ENCODE measurements around the gene ITGBL1. TPM values are rescaled to one million over a fixed set of nuclear protein-coding genes. Genes with fewer than 3 reads are reported as not detected.

Gene ITGBL1
- total RNA-seq, 4 donors from 2014 or later: 26.4 to 81.4 (median 76.1) TPM

GRCh38 chr13:101752432-101752831 is 300.0 kb downstream of the ITGBL1 start:
- no peak overlapping the region for H3K27ac ChIP-seq
- DNase-seq (ENCODE audit: low spot score in 2 of 2): no peak
- WGBS, 2 donors: 84 to 85% methylated on average over 3 of the region's 3 CpGs
- H3K9me3 ChIP-seq: no peaks in the 10 kb centered on the region
- H3K27me3 ChIP-seq: no peaks in the 10 kb centered on the region
- H3K4me1 ChIP-seq: no peaks in the 10 kb centered on the region
- H3K4me3 ChIP-seq: no peak overlapping the region
- TF ChIP-seq EP300 (IDR thresholded peaks at IDR 0.05): no peak
- TF ChIP-seq POLR2A (IDR thresholded peaks at IDR 0.05): no peak
- no peak for TF ChIP-seq CTCF (IDR thresholded peaks at IDR 0.05)
- H3K36me3 ChIP-seq: no peaks in the 10 kb centered on the region

GRCh38 chr13:101755228-101755887 is 302.9 kb downstream of the ITGBL1 start:
- H3K27ac ChIP-seq: no peak overlapping the region
- no peak for TF ChIP-seq EP300 (IDR thresholded peaks at IDR 0.05)
- no peak for TF ChIP-seq POLR2A (IDR thresholded peaks at IDR 0.05)
- TF ChIP-seq CTCF (IDR thresholded peaks at IDR 0.05): no peak
- no peak overlapping the region for H3K4me3 ChIP-seq
- no peaks in the 10 kb centered on the region for H3K27me3 ChIP-seq
- no peaks in the 10 kb centered on the region for H3K36me3 ChIP-seq
- DNase-seq (ENCODE audit: low spot score in 2 of 2): no peak
- WGBS, 2 donors: 81 to 85% methylated on average over 6 of the region's 6 CpGs
- H3K4me1 ChIP-seq: no peaks in the 10 kb centered on the region
- H3K9me3 ChIP-seq: no peaks in the 10 kb centered on the region

GRCh38 chr13:101757446-101758039 is 305.1 kb downstream of the ITGBL1 start:
- no peaks in the 10 kb centered on the region for H3K4me1 ChIP-seq
- no peaks in the 10 kb centered on the region for H3K36me3 ChIP-seq
- TF ChIP-seq CTCF (IDR thresholded peaks at IDR 0.05) (peak in 4 of 5 experiments; percentile 27 to 63 (median 48)), EP300 (IDR thresholded peaks at IDR 0.05) (no peak)
- no peak overlapping the region for H3K27ac ChIP-seq
- 10 to 29% methylated on average over 1 of the region's 1 CpG for WGBS, 2 donors
- no peaks in the 10 kb centered on the region for H3K9me3 ChIP-seq
- H3K27me3 ChIP-seq: no peaks in the 10 kb centered on the region
- no peak overlapping the region for H3K4me3 ChIP-seq
- DNase-seq (ENCODE audit: low spot score in 2 of 2): no peak

GRCh38 chr13:101763191-101763590 is 310.7 kb downstream of the ITGBL1 start:
- no peaks in the 10 kb centered on the region for H3K36me3 ChIP-seq
- no peaks in the 10 kb centered on the region for H3K4me1 ChIP-seq
- H3K4me3 ChIP-seq: no peak overlapping the region
- DNase-seq (ENCODE audit: low spot score in 2 of 2): no peak
- H3K27me3 ChIP-seq: no peaks in the 10 kb centered on the region
- H3K27ac ChIP-seq: no peak overlapping the region
- 68% methylated on average over 1 of the region's 1 CpG for WGBS, 2 donors
- no peaks in the 10 kb centered on the region for H3K9me3 ChIP-seq
- TF ChIP-seq EP300 (IDR thresholded peaks at IDR 0.05) (no peak), POLR2A (IDR thresholded peaks at IDR 0.05) (no peak), CTCF (IDR thresholded peaks at IDR 0.05) (no peak)

Other genes with a start within 250 kb of the ITGBL1 start
- gene NALCN, start 36.2 kb upstream of the ITGBL1 start, total RNA-seq: 10 to 100 TPM in 2 of 4 donors, 1 to 10 TPM in 2; 6.0 to 11.8 (median 8.7) TPM

Data from tibial nerve (tissue), 4 donors.